ENCODE data around the gene FBXO17.
"Not testable (repeated sequence)": the region's sequence is repeated elsewhere in the genome, so short reads cannot be mapped to it uniquely, and the experiment has no call there.

- not testable (repeated sequence) for TF ChIP-seq CTCF (conservative IDR thresholded peaks at IDR 0.05); EZH2 (IDR thresholded peaks at IDR 0.05; ENCODE audit: low read depth)
Measured at GRCh38 chr19:38988627-38989026, 13.1 kb upstream of the FBXO17 start.
